Pulmonary artery endothelial cell (primary cell): ENCODE measurements around the gene TPCN2. TPM values are rescaled to one million over a fixed set of nuclear protein-coding genes. Genes with fewer than 3 reads are reported as not detected.
"Not testable (repeated sequence)": the region's sequence is repeated elsewhere in the genome, so short reads cannot be mapped to it uniquely, and the experiment has no call there.

Experiments used
- DNase-seq: peaks from one replicate; pipeline ENCODE4 v3.0.0-alpha.2; 2011; ENCODE audit warnings: low read depth, low spot score
- total RNA-seq: library from RNA; depleted of rRNA; stranded (reverse); fragments of >200 nt; gene quantifications from 2 replicates; pipeline ENCODE4 v1.2.3, GENCODE V29; 2014

The TPCN2 gene
- 8.4 and 11.3 TPM in 2 replicates for total RNA-seq

GRCh38 chr11:69048694-69049489 is at the start of gene TPCN2:
TSS of gene TPCN2 (plus strand) at chr11:69048932. CDS start at chr11:69048998, 66 bp downstream.
- peak; percentile 82 for DNase-seq

- no peak for DNase-seq
Observed at GRCh38 chr11:68999093-68999747, 49.5 kb upstream of the TPCN2 start.

- DNase-seq: not testable (repeated sequence)
Observed at GRCh38 chr11:68999748-69000355, 48.9 kb upstream of the TPCN2 start.

GRCh38 chr11:69000391-69000790 is 48.3 kb upstream of the TPCN2 start:
- DNase-seq: no peak

GRCh38 chr11:69000831-69001242 is 47.9 kb upstream of the TPCN2 start:
- peak; percentile 43 for DNase-seq

- no peak for DNase-seq
Observed at GRCh38 chr11:69001243-69002081, 47.3 kb upstream of the TPCN2 start.

- DNase-seq: no peak
Observed at GRCh38 chr11:69002110-69002569, 46.6 kb upstream of the TPCN2 start.

GRCh38 chr11:69002570-69003231 is 46.0 kb upstream of the TPCN2 start:
- DNase-seq: no peak

GRCh38 chr11:69003301-69003865 is 45.3 kb upstream of the TPCN2 start:
- no peak for DNase-seq

GRCh38 chr11:69003866-69004367 is 44.8 kb upstream of the TPCN2 start:
- no peak for DNase-seq

GRCh38 chr11:69004411-69005182 is 44.1 kb upstream of the TPCN2 start:
- no peak for DNase-seq

GRCh38 chr11:69005183-69005630 is 43.5 kb upstream of the TPCN2 start:
- DNase-seq: no peak

- no peak for DNase-seq
Observed at GRCh38 chr11:69005631-69006368, 42.9 kb upstream of the TPCN2 start.

GRCh38 chr11:69006816-69007215 is 41.9 kb upstream of the TPCN2 start:
- no peak for DNase-seq

- DNase-seq: no peak
Observed at GRCh38 chr11:69007975-69008381, 40.8 kb upstream of the TPCN2 start.

- DNase-seq: no peak
Observed at GRCh38 chr11:69008737-69009440, 39.8 kb upstream of the TPCN2 start.

GRCh38 chr11:69009441-69010211 is 39.1 kb upstream of the TPCN2 start:
- DNase-seq: no peak
